Activated CD8-positive, alpha-beta memory T cell treated with anti-CD3 and anti-CD28 coated beads, Interleukin-2, amount 10 ng/mL, durations not matched to agents 7 days and 5 days (primary cell): Measurements from ENCODE around the gene DTX1. TPM values are rescaled to one million over a fixed set of nuclear protein-coding genes. Genes with fewer than 3 reads are reported as not detected.

Experiments
- ATAC-seq: fragments of 150-1000 bp; cut with Tn5 transposase; one replicate; pipeline ENCODE4 v1.10.0; 2021; ENCODE audit warnings: moderate library complexity
- CTCF ChIA-PET: fragments of 350-600 bp; sonication (Branson Sonifier 250); formaldehyde crosslinking; loops from one replicate; lab custom pipeline; 2021; ENCODE audit warnings: antibody characterized with exemption; lab: Charles Lee
- DNase-seq: peaks from one replicate; pipeline ENCODE4 v3.0.0-alpha.2; 2020
- H3K27ac Mint-ChIP-seq: one replicate; pipeline ENCODE4 v1.8.0; 2021; ENCODE audit warnings: mild to moderate bottlenecking, mixed read lengths
- H3K27me3 Mint-ChIP-seq: one replicate; pipeline ENCODE4 v1.8.0; 2021; ENCODE audit warnings: mixed read lengths
- H3K36me3 Mint-ChIP-seq: one replicate; pipeline ENCODE4 v1.8.0; 2021; ENCODE audit warnings: mild to moderate bottlenecking, mixed read lengths
- H3K4me1 Mint-ChIP-seq: one replicate; pipeline ENCODE4 v1.8.0; 2021; ENCODE audit warnings: mixed read lengths
- H3K4me3 Mint-ChIP-seq: one replicate; pipeline ENCODE4 v1.8.0; 2021; ENCODE audit warnings: mild to moderate bottlenecking, moderate library complexity, mixed read lengths
- H3K9me3 Mint-ChIP-seq: one replicate; pipeline ENCODE4 v1.8.0; 2022; ENCODE audit warnings: low read depth, mixed read lengths
- total RNA-seq, 2 experiments: library from RNA; stranded (reverse); gene quantifications; one replicate each; pipeline ENCODE4 v1.2.3, GENCODE V29; 2021

DTX1 gene
- total RNA-seq, 2 experiments from 2014 or later, result 0.16 to 0.35 TPM

DNA sequence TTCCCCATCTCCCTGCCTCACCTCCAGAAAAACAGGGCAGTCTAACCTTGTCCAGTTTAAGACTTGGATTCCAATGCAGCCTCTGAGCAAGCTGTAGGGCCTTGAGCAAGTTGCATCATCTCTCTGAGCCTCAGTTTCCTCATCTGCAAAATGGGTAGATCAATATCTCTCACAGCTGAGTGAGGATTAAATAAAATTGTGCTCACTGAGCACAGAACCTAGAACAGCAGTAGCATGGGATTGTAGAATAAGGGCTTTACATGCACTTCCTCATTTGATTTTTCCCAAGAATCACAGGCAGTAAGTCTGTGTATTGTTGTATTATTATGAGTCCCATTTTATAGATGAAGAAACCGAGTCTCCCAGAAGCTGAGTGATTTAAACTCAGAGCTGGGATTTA, 2.0 kb downstream of the DTX1 start:
- Mint-ChIP-seq H3K4me3 (no peak overlapping the region), H3K27ac (no peak overlapping the region), H3K4me1 (no peaks in the 10 kb centered on the region), H3K36me3 (no peaks in the 10 kb centered on the region), H3K9me3 (no peaks in the 10 kb centered on the region), H3K27me3 (peaks cover 22% of the 10 kb centered on the region)
- DNase-seq, result no peak
- CTCF ChIA-PET, result interaction anchor here (1.6 kb wide), 1 partner anchor 10 kb away, joined by 6 read pairs; no protein-coding TSS in a partner anchor
- ATAC-seq, result no peak

DNA sequence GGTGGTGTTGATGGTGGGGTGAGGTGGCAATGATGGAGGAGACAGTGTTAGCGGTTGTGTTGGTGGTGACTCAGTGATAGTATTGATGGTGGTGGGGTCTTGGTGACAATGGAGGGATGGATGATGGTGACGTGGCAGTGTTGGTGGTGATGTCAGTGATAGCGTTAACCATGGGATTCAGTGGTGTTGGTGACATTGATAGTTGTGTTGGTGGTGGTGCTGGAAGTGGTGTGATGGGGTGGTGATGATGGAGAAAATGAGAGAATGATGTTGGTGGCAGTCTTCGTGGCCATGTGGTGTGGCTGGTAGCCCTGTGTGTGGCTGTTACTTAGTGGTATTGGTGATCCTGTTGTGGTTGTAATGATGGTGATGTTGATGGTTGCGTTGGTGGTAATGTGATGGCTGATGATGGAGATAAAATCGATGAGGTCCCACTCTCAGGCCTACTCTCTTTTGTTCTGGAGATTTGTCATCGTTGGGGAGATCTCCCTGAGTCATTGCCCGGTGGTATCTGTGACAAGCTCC, 2.6 kb downstream of the DTX1 start:
- CTCF ChIA-PET, result interaction anchor here (1.6 kb wide), 1 partner anchor 11 kb away, joined by 6 read pairs; no protein-coding TSS in a partner anchor
- H3K27me3 Mint-ChIP-seq, result peaks cover 22% of the 10 kb centered on the region

DNA sequence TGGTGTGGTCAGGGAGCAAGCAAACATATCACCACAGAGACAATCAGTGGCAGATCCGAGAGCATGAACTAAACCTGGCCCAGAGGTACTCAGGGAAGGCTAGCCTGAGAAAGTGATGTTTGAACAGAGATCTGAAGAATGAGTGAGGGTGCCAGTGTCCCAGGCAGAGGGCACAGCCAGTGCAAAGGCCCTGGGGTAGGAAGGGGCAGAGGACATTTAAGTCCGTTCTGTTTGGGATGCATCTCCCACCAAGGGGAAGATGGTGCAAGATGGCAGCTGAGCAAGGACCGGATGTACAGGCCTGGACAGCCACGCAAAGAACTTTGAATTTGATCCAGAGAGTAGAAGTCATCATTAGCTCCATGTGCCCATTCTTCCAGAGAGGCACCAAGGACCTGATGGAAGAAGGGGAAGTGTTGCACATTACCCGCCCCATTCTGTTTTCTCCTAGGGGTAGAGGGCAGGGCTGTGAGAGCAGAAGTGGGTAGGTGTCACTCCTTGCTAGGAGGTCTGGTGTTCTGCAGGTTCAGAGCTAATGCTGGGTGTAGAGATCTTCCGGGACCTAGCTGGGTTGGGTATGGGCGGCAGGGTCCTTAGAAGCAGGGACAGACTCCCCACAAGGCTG, 3.9 kb downstream of the DTX1 start:
- Mint-ChIP-seq H3K9me3 (no peaks in the 10 kb centered on the region), H3K27ac (no peak overlapping the region), H3K4me1 (no peaks in the 10 kb centered on the region), H3K36me3 (no peaks in the 10 kb centered on the region), H3K27me3 (peaks cover 11% of the 10 kb centered on the region), H3K4me3 (no peak overlapping the region)
- ATAC-seq (no peak), DNase-seq (no peak)
- CTCF ChIA-PET, result interaction anchor here (1.6 kb wide), 1 partner anchor 12 kb away, joined by 5 read pairs; no protein-coding TSS in a partner anchor

More for the DNA sequence above, 2.6 kb downstream of the DTX1 start:
- Mint-ChIP-seq H3K36me3 (no peaks in the 10 kb centered on the region), H3K4me3 (no peak overlapping the region), H3K9me3 (no peaks in the 10 kb centered on the region), H3K27ac (no peak overlapping the region), H3K4me1 (no peaks in the 10 kb centered on the region)
- DNase-seq, result no peak
- ATAC-seq, result no peak

DNA sequence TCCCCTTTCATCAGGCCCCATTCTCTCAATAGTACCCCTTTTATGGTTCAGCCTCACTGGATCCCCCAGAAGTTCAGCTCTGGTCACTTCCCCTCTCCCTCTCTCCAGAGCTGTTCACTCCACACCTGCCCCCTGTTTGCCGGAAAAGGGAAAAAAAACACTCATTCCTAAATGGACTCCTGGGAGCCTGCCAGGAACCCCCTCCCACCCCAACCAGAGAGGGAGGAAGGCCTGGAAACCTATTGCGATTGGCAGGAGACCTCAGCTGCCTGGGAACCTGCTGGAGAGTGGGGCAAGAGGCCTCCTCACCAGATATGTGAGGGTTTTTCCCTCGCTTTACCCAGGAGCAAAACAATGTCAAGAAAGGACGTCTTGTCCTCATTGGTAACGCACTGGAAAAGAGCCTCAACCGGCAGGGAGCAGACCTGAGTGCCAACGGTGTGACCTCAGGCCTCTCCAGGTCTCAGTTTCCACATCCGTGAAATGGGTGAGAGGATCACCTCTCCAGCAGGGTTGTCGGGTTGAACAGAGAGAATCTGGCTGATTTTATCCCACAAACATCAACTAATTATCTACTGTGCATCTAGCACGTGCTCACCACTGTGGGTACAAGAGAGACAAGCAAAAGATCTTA, 4.6 kb downstream of the DTX1 start:
- H3K4me3 Mint-ChIP-seq, result no peak overlapping the region
- DNase-seq (no peak), ATAC-seq (no peak)
- CTCF ChIA-PET, result interaction anchor here (1.6 kb wide), 1 partner anchor 12 kb away, joined by 5 read pairs; no protein-coding TSS in a partner anchor
- no peaks in the 10 kb centered on the region for H3K9me3 Mint-ChIP-seq
- H3K36me3 Mint-ChIP-seq, result no peaks in the 10 kb centered on the region
- no peak overlapping the region for H3K27ac Mint-ChIP-seq
- no peaks in the 10 kb centered on the region for H3K4me1 Mint-ChIP-seq
- H3K27me3 Mint-ChIP-seq, result peaks cover 5% of the 10 kb centered on the region

DNA sequence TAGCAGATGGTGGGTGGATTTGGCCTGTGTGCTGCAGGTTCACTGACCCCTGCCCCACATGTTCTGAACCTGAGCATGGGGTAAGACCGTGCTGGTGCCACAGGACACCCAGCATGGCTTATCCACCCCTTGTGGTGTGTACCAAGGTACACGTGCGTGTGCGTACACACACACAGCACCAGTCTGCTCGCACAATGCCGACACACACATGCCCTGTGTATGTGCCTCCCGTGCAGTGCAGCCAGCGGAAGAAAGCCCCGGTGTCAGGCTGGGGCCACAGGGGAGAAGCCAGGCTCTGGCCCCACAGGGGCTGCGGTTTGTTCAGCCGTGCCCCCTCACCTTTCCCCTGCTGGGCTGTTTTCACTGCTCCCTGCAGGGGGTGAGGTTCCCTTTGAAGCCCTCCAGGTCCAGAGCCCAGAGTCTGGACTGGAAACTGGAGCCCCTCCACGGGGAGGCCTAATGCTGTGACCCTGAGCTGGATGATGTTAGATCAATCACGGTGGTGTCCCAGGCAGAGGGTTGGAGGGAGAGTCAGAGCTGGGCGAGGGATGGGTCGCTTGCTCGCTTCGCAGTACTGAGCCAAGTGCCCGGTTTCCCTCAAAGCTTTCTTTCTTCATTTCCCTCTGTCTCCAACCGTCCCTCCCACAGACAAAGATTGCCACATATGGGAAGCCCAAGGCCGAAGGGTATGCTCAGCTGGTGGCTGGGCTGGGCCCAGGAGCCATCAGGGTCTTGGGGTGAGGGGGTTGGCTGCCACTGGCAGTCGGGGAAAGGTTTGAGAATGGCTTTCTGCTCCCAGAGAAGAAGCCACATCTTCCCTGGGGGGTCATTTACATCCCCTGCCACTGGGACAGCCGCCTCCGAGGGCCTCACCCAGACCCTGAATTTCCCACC, 6.2 kb downstream of the DTX1 start:
- Mint-ChIP-seq H3K4me1 (no peaks in the 10 kb centered on the region), H3K27me3 (peaks cover 2% of the 10 kb centered on the region), H3K4me3 (no peak overlapping the region), H3K9me3 (no peaks in the 10 kb centered on the region), H3K27ac (no peak overlapping the region), H3K36me3 (no peaks in the 10 kb centered on the region)
- DNase-seq (no peak), ATAC-seq (no peak)
- CTCF ChIA-PET, result interaction anchor here (0.6 to 1.2 kb wide), 4 partner anchors 15 to 347 kb away, joined by 3 read pairs; no protein-coding TSS in a partner anchor

DNA sequence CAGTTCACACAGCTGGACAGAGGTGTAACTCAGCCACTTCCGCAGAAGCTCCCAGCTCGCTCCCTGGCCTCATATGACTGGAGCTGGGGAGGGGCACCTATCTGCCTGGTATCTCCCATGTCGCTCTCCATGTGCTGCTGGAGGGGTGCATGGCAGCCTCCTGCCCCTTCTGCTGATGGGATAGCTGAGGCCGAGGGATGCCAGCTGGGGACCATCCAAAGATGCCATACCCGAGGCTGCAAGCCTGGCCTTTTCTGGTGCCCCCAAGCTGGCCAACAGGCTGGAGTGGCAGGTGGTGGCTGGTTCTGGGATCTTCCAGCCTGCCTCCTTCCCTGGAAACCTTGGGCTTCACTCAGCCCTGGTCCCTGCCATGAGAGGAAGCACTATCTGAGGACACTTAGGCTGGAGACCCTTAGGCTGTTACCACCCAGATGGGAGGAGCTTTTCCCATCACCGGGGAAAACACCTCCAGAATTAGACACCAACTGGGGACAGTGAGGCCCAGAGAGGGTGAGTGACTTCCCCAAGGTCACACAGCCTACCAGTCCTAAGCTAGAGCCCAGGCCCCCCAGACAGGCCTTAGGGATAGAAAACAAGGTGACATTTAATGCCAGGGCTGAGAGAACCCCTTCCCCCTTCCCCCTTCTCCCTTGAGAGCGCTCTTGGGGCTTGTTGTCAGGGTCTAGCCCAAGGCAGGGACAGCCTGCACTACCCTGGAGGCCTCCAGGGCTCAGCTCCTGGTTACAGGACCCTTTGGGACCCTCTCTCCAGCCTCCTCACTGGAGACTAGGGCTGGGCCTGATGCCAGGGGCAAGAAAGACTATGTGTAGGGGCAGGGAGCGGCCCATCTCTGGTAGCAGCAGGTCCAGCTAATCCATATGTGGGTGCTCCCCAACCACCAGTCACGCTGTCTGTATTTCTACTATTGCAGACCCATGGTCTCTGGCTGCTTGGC, 7.1 kb downstream of the DTX1 start:
- Mint-ChIP-seq H3K27me3 (no peaks in the 10 kb centered on the region), H3K4me1 (no peaks in the 10 kb centered on the region), H3K4me3 (no peak overlapping the region), H3K27ac (no peak overlapping the region), H3K9me3 (no peaks in the 10 kb centered on the region), H3K36me3 (no peaks in the 10 kb centered on the region)
- no peak for ATAC-seq
- DNase-seq, result no peak
- CTCF ChIA-PET, result interaction anchor here (0.6 to 1.2 kb wide), 4 partner anchors 16 to 347 kb away, joined by 3 read pairs; no protein-coding TSS in a partner anchor

DNA sequence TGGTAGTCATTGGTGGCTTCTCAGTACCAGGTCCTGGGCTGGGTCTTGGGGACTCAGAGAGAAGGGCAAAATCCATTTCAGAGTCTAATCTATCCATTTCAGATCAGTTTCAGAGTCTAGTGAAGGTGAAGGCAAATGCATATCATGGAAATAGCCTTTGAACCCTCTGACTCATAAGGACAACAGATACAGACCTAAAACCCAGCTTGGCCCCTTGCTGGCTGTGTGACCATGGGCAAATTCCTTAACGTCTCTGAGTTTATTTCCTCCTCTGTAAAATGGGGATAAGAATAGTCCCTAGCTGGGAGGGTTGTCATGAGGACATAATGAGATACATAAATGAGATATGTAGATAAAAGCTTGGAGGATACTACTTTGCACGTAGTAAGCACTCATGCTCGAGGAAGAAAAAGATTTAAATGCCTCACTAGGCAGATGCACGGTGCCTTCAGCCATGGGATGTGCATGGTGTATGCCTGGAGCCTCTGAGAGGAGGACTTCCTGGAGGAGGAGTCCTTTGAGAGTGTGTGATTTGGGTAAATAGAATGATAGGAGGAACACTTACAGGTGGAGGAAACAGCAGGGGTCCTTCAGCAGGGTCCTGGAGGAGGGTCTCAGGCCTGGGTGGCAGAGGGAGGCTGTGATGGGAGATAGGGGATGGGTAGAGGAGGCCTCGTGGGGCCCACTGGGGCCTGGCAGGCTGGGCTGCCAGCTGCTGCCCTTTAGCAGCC, 8.0 kb downstream of the DTX1 start:
- no peak overlapping the region for H3K27ac Mint-ChIP-seq
- no peaks in the 10 kb centered on the region for H3K27me3 Mint-ChIP-seq
- DNase-seq (no peak), ATAC-seq (no peak)
- H3K9me3 Mint-ChIP-seq, result no peaks in the 10 kb centered on the region
- CTCF ChIA-PET, result interaction anchor here (1.2 kb wide), 2 partner anchors 28 to 110 kb away, joined by 3 read pairs; no protein-coding TSS in a partner anchor
- H3K36me3 Mint-ChIP-seq, result no peaks in the 10 kb centered on the region
- H3K4me1 Mint-ChIP-seq, result peaks cover 3% of the 10 kb centered on the region
- no peak overlapping the region for H3K4me3 Mint-ChIP-seq

DNA sequence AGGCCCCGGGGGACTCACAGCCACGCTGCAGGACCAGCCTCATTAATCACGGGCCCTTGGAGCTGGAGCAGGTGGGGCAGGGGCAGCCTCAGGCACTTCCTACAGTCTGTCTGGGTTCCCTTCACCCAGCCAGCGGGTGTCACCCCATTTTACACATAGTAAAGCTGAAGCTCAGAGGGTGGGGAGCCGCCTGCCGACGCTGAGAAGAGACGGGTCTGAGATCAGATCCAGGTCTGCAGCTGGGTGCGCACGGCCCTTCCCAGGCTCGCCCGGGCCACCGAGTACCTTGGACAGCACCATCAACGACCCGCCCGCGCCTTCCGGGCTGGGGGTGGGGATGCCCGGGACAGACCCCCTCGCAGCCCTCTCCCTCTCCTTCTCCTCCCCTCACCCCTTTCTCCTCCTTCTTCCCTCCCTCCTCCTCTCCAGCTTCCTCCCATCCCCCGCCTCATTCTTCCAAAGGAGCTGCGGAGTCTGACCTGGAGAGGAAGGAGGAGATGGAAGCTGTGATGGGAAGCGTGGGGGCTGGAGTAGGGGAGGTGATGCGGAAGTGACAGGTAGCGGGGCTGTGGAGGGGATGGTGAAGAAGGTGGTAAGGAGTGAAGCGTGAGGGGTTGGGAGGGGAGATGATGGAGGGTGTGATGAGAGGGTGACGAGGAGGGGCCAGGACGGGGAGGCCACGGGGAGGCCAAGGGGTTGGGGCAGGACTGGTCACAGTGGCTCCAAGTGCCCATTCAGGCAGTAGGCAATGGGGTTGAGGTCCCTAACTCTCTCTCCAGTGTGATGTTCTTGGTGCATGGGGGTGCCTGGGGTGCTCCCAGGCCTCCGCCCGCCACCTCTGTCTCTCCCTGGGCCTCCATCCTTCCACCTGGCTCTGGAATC, 8.8 kb downstream of the DTX1 start:
- Mint-ChIP-seq H3K27me3 (no peaks in the 10 kb centered on the region), H3K36me3 (no peaks in the 10 kb centered on the region), H3K9me3 (no peaks in the 10 kb centered on the region), H3K4me3 (no peak overlapping the region), H3K4me1 (peaks cover 11% of the 10 kb centered on the region), H3K27ac (no peak overlapping the region)
- ATAC-seq (no peak), DNase-seq (no peak)
- CTCF ChIA-PET, result no interaction called here

DNA sequence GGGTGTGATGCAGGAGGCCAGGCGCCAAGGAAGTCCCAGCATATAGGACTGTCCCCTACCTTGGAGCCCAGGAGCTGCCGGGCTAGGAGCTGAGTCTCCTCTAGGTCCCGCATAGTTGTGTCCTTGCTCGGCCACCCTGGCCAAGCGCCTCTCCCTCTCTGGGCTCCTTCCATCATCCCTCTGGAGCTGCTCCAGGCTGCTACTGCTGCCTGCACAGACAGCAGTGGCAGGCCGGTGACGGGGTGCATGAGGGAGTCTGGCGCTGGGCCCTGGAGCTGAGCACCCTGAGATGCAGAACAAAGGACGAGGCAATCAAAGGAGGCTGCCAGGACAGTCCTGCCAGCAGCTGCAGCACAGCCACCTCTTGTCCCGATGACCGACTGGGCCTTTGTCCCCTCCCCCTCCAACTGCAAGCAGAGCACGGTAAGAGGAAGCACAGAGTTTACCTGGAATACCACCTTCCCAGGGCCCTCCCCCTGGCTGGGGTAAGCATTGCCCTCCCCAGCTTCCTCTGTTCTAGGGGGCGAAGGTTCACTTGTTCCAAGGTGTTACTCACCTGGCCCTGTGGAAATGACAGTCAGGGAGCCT, 10.4 kb downstream of the DTX1 start:
- Mint-ChIP-seq H3K9me3 (no peaks in the 10 kb centered on the region), H3K4me1 (peaks cover 22% of the 10 kb centered on the region), H3K4me3 (no peak overlapping the region), H3K36me3 (no peaks in the 10 kb centered on the region), H3K27me3 (no peaks in the 10 kb centered on the region), H3K27ac (no peak overlapping the region)
- CTCF ChIA-PET, result interaction anchor here (1.0 kb wide), 1 partner anchor 31 kb away, joined by 3 read pairs; no protein-coding TSS in a partner anchor
- no peak for ATAC-seq
- no peak for DNase-seq

DNA sequence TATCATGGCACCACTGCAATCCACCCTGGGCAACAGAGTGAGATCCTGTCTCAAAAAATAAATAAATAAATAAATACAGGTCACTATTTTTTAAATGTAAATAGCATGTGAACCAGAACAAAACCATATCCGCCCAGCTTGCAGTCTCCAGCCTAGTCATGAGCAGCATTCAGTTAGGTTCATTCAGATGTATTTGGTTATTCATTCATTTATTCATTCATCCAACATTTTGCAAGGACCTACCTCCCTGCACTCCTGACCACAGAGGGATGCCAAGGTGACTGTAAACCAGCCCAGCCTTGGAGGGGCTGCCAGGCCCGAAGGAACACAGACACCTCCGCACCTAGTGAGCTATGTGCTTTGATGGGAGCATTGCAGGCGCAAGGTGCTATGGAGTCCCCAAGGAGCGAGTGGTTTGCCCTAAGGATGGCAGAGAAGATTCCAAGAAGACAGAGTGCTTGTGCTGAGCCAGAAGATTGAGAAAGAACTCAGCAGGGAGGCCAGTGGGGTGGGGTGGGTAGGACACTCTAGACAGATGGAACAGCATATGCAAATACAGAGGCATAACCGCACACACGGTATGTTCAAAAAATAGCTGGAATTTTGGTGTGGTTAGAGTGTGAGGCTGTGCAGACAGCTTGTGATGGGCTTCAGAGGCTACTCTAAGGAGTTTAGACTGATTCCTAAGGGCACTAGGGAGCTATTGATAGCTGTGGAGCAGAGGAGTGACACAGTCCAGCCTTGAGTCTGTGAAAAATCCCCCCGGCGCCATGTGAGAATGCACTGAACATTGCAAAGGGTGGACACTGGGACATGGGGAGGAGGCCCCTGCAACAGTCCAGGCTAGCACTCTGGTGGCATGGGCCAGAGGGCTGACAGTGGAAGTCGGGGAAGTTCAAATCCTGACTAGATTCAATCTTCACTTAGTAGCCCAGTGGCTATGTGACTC, 11.7 kb downstream of the DTX1 start:
- no peak overlapping the region for H3K27ac Mint-ChIP-seq
- H3K27me3 Mint-ChIP-seq, result no peaks in the 10 kb centered on the region
- H3K4me3 Mint-ChIP-seq, result no peak overlapping the region
- peaks cover 28% of the 10 kb centered on the region for H3K4me1 Mint-ChIP-seq
- CTCF ChIA-PET, result interaction anchor here (1.0 to 1.3 kb wide), 2 partner anchors 19 to 30 kb away, joined by 3 to 4 read pairs; no protein-coding TSS in a partner anchor
- no peaks in the 10 kb centered on the region for H3K36me3 Mint-ChIP-seq
- DNase-seq (no peak), ATAC-seq (no peak)
- no peaks in the 10 kb centered on the region for H3K9me3 Mint-ChIP-seq
